Measurements from ENCODE around the gene NEDD8. TPM values are rescaled to one million over a fixed set of nuclear protein-coding genes. Genes with fewer than 3 reads are reported as not detected.

Gene NEDD8
- total and polyA plus RNA-seq, 10 donors = 98.6 to 237 (median 127) TPM

DNA sequence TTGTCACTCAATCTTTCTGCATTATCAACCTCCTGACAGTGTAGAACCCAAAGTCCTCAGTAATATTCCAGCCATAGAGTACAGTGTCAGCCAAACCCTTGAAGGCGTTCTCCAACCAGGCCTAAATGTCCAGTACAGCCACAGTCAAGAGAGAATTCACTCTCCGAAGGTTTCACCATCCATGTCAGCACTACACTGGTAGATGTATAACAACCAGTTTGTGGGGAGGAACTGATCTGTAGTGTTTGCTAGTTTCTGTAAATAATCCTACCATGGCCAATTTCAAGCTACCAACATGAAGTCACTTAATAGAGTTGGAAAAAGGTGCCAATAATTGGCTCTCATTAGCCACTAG, 15.8 kb downstream of the NEDD8 start:
- intact Hi-C loops (cut with DNase I; ENCODE audit: low total_unique reads) = no loop called here
- 83 to 92% (median 88%) methylated on average over 2 of the region's 2 CpGs for WGBS, 5 donors
- no peak for DNase-seq
- peak overlapping the region; percentile 91 to 99 (median 96) for H3K27ac ChIP-seq
- no peak for TF ChIP-seq CTCF (IDR thresholded peaks at IDR 0.05 in 8 of 11, conservative IDR thresholded peaks at IDR 0.05 in 3 of 11)
- no peak for TF ChIP-seq POLR2A (IDR thresholded peaks at IDR 0.05)
- no peak for TF ChIP-seq POLR2AphosphoS5 (IDR thresholded peaks at IDR 0.05)
- H3K4me1 ChIP-seq = peaks cover 24 to 48% (median 43%) of the 10 kb centered on the region in 6 donors
- H3K4me3 ChIP-seq = peak overlapping the region in 2 of 8 donors; percentile 69 to 96
- no peaks in the 10 kb centered on the region for H3K27me3 ChIP-seq (replicated peaks in 1 of 7)
- peaks cover 0 to 34% (median 10%) of the 10 kb centered on the region in 6 donors for H3K36me3 ChIP-seq
- H3K9me3 ChIP-seq = no peaks in the 10 kb centered on the region

DNA sequence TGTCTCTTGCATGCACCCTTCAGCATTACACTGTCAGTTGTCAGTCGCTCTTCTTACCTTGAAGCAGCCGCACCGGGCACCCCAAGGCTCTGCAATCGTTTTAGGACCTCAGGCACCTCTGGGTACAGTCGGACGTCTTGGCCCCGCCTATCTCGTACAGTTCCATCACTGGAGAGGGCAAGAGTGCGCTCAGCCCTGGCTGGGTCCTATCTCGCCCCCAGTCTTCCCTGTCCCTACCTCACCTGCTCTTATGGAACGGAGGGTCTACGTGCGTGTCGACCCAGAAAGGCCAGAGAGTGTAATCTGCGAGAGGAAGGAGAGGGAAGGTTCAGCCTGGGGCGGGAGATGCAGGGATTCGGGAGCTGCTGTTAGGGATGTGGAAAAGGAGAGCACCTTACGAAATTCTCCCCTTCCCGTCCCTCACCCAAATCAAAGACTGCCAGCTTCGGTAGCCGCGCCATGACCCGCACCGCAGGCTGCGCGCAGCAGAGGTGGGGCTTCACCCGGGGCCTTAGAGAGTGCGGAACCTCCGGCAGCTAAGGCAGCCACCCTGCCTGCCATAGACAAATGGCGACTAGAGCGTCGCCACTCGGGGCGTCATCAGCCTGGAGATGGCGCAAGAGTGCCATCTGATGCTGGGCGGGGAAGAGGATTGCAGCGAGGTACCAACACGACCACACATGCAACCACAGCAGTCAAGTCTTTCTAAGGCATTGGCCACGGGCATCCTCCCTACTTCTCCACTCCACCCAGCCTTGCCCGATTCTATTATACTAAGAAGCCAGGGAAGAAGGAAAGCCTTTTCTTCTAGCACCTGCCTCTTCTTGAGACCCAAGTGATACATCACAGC, 16.4 kb downstream of the NEDD8 start, which contains the start of gene MDP1:
TSS of gene MDP1 (minus strand) at position 572 of the 850 bp plus-strand sequence. CDS start at position 461, 111 bp downstream.
- Histone ChIP-seq H3K4me3 (peak within 1 kb of the TSS; percentile 60 to 96 (median 77)), H3K27me3 (replicated peaks in 1 of 7) (no peaks in the 10 kb centered on the region), H3K36me3 (peaks cover 0 to 40% (median 15%) of the 10 kb centered on the region in 6 donors), H3K27ac (peak within 1 kb of the TSS; percentile 91 to 99 (median 96)), H3K9me3 (no peaks in the 10 kb centered on the region), H3K4me1 (peaks cover 24 to 54% (median 48%) of the 10 kb centered on the region in 6 donors)
- peak; percentile 97 for DNase-seq
- WGBS, 5 donors = 0 to 1% (median 0%) methylated on average over 32 to 40 of the region's 40 CpGs
- TF ChIP-seq POLR2AphosphoS5 (IDR thresholded peaks at IDR 0.05) (peak; percentile 96 to 97 (median 97)), POLR2A (IDR thresholded peaks at IDR 0.05) (peak in 2 of 3 donors; percentile 19 to 77), CTCF (IDR thresholded peaks at IDR 0.05 in 8 of 11, conservative IDR thresholded peaks at IDR 0.05 in 3 of 11) (peak in 10 of 11 experiments; percentile 38 to 79 (median 73))
- intact Hi-C loops (cut with DNase I; ENCODE audit: low total_unique reads) = no loop called here

DNA sequence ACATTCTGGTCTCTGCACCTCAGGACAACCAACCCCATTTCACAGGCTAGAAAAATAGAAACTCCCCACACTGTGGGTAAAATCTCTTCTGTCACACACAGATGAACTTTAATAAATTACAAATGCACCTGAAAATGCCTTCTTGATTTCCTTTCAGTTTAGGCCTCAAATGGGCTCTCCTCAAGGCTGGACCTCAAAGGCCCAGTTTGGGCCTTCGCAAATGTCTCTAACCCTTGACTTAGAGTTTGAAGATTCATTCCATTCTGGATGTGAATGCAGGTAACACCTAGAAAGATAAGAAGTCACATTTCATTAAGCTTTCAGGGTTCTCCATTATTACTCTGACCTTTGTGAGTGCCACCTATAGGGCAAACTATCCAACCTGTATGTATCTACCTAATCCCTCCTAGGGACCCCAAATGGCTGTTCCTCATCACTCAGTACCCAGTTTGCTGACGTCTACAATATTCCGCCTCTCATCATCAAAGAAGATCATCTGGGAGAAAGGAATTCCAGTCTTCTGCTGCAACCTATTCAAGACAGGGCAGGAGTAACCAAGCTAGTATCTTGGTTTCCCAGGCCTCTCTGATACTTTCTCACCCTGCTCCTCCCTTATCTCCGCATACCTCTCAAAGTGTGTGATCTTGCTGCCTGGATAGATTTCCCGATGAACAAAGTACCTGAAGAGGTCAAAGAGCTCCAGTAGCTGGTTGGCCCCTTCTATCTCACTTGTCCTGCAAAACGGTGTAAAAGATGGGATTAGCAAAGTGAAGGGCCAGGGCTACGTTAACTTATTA, 18.1 kb downstream of the NEDD8 start:
- no peak for TF ChIP-seq POLR2AphosphoS5 (IDR thresholded peaks at IDR 0.05)
- no peak for TF ChIP-seq POLR2A (IDR thresholded peaks at IDR 0.05)
- no peak for TF ChIP-seq CTCF (IDR thresholded peaks at IDR 0.05 in 8 of 11, conservative IDR thresholded peaks at IDR 0.05 in 3 of 11)
- Histone ChIP-seq H3K27ac (peak overlapping the region; percentile 93 to 100 (median 98)), H3K4me3 (peak overlapping the region in 5 of 8 donors; percentile 64 to 90 (median 72)), H3K27me3 (replicated peaks in 1 of 7) (no peaks in the 10 kb centered on the region), H3K9me3 (no peaks in the 10 kb centered on the region), H3K36me3 (peaks cover 0 to 57% (median 32%) of the 10 kb centered on the region in 6 donors), H3K4me1 (peaks cover 24 to 68% (median 49%) of the 10 kb centered on the region in 6 donors)
- no peak for DNase-seq
- 91 to 95% (median 93%) methylated on average over 7 of the region's 7 CpGs for WGBS, 5 donors
- intact Hi-C loops (cut with DNase I; ENCODE audit: low total_unique reads) = no loop called here

All from spleen (tissue), 11 donors.